Adrenal gland (tissue), 12 donors: ENCODE data around the gene CEP57. TPM values are rescaled to one million over a fixed set of nuclear protein-coding genes. Genes with fewer than 3 reads are reported as not detected.

Experiments
- DNase-seq, 7 donors: peaks; one replicate each; pipeline ENCODE4 v3.0.0-alpha.2; 2019 to 2020
- H3K27ac ChIP-seq, 5 donors: fragments of 200-600 bp; sonication (generic) in 4 of 5; 1 replicate in 3 of 5; 2 replicates in 2 of 5; pipeline versions ENCODE4 v1.5.1 to v1.8.0; 2016 to 2020; ENCODE audit warnings: mild to moderate bottlenecking in 1 of 5
- H3K27me3 ChIP-seq: fragments of 200-600 bp; 2 replicates; pipeline ENCODE4 v1.8.0; 2021
- H3K36me3 ChIP-seq, 2 donors: fragments of 200-600 bp; replicated peaks in 1 of 2; 1 replicate in 1 of 2; 2 replicates in 1 of 2; pipeline versions ENCODE4 v1.5.1 to v1.8.0; 2018 to 2022
- H3K4me1 ChIP-seq, 2 donors: fragments of 200-600 bp; replicated peaks in 1 of 2; 1 replicate in 1 of 2; 2 replicates in 1 of 2; pipeline versions ENCODE4 v1.5.1 to v1.8.0; 2018 to 2021
- H3K4me3 ChIP-seq, 4 donors: fragments of 200-600 bp; sonication (generic) in 3 of 4; one replicate each; pipeline ENCODE4 v1.5.1; 2016 to 2018
- H3K9me3 ChIP-seq, 3 donors: fragments of 200-600 bp; sonication (generic) in 1 of 3; replicated peaks in 1 of 3; 1 replicate in 2 of 3; 2 replicates in 1 of 3; pipeline versions ENCODE4 v1.5.1 to v1.8.0; 2016 to 2021
- CTCF ChIP-seq, 6 experiments: fragments of 450-650 bp in 4 of 6; fragments of 200-600 bp in 2 of 6; sonication (generic) in 1 of 6; IDR thresholded peaks; 1 replicate in 5 of 6; 2 replicates in 1 of 6; pipeline versions ENCODE4 v1.5.1 to v1.8.0; 2016 to 2021; ENCODE audit warnings: antibody characterized with exemption in 6 of 6, mild to moderate bottlenecking in 2 of 6, moderate library complexity in 1 of 6
- POLR2A ChIP-seq, 2 donors: fragments of 450-650 bp; IDR thresholded peaks; one replicate each; pipeline ENCODE4 v1.6.1; 2017; ENCODE audit warnings: antibody characterized with exemption in 2 of 2, mild to moderate bottlenecking in 2 of 2, moderate library complexity in 1 of 2
- WGBS, 4 donors: extraction: QIAGEN DNeasy Blood & Tissue Kit in 2 of 4; methylation state at CpG; one replicate each; pipeline versions ENCODE4 v1.1.5 to v1.1.7; 2013 to 2017; 5-methylcytosine and 5-hydroxymethylcytosine counted together
- intact Hi-C, 2 donors: fragments of 100-400 bp; cut with DNase I; formaldehyde crosslinking; loops; one replicate each; pipeline versions ENCODE4 v1.14.1 to v1.15.0; 2022 to 2023
- polyA plus RNA-seq, 3 donors: library from polyadenylated mRNA; stranded (reverse); fragments of 200-250 nt in 2 of 3; fragments of 350-450 nt in 1 of 3; fragmentation: Illumina TruSeq in 1 of 3; extraction: RNeasy Lipid Tissue Mini Kit (QIAGEN cat#74804) in 1 of 3; gene quantifications; one replicate each; pipeline ENCODE4 v1.2.3, GENCODE V29; 2013 to 2014
- total RNA-seq, 9 donors: library from RNA; depleted of rRNA in 4 of 9; stranded (reverse); fragments of >200 nt in 4 of 9; fragments of 120-200 nt in 1 of 9; fragmentation: NEBNext Ultra II Directional in 1 of 9; extraction: Animal tissue kit (Norgen Biotek cat#: 25700) in 1 of 9; gene quantifications; one replicate each; pipeline versions ENCODE4 v1.1.0 to v1.2.4, GENCODE V29; 2013 to 2023
- donor health status: healthy with polysubstance abuse.
- donor health status: Bipolar disorder and iron deficiency.
- donor health status: DM: yes; HTN: yes; CAD: no.
- donor health status: DM: no; HTN: no; CAD: no.
- donor health status: DM: no; HTN: no; CAD: no.
- donor health status: DM: yes; HTN: yes; CAD: no.

Gene CEP57
- total and polyA plus RNA-seq, 12 donors: 12.9 to 56.7 (median 31.6) TPM

GRCh38 chr11:95792200-95792599 is 1.9 kb downstream of the CEP57 start:
- no peaks in the 10 kb centered on the region for H3K27me3 ChIP-seq
- no peak for DNase-seq
- intact Hi-C loops: no loop called here
- H3K36me3 ChIP-seq: peaks cover 0 to 4% of the 10 kb centered on the region in 2 donors
- H3K4me3 ChIP-seq: no peak overlapping the region
- peaks cover 9 to 27% of the 10 kb centered on the region in 2 donors for H3K4me1 ChIP-seq
- 83 to 91% (median 85%) methylated on average over 8 of the region's 8 CpGs for WGBS, 4 donors
- TF ChIP-seq POLR2A (IDR thresholded peaks at IDR 0.05) (no peak), CTCF (IDR thresholded peaks at IDR 0.05) (no peak)
- no peak overlapping the region for H3K27ac ChIP-seq
- no peaks in the 10 kb centered on the region for H3K9me3 ChIP-seq

GRCh38 chr11:95792700-95793099 is 2.4 kb downstream of the CEP57 start:
- H3K4me3 ChIP-seq: no peak overlapping the region
- WGBS, 4 donors: 89 to 94% (median 93%) methylated on average over 7 of the region's 7 CpGs
- no peaks in the 10 kb centered on the region for H3K9me3 ChIP-seq
- H3K36me3 ChIP-seq: no peaks in the 10 kb centered on the region
- TF ChIP-seq POLR2A (IDR thresholded peaks at IDR 0.05): no peak
- TF ChIP-seq CTCF (IDR thresholded peaks at IDR 0.05): no peak
- intact Hi-C loops: no loop called here
- peaks cover 9 to 25% of the 10 kb centered on the region in 2 donors for H3K4me1 ChIP-seq
- H3K27me3 ChIP-seq: no peaks in the 10 kb centered on the region
- no peak overlapping the region for H3K27ac ChIP-seq
- no peak for DNase-seq

- no peak for DNase-seq
- 82 to 86% (median 84%) methylated on average over 4 of the region's 4 CpGs for WGBS, 4 donors
Measured at GRCh38 chr11:95793116-95793515, 2.8 kb downstream of the CEP57 start.

GRCh38 chr11:95794086-95794485 is 3.8 kb downstream of the CEP57 start:
- no peak for DNase-seq
- peaks cover 6 to 13% of the 10 kb centered on the region in 2 donors for H3K4me1 ChIP-seq
- 88 to 94% (median 89%) methylated on average over 5 of the region's 5 CpGs for WGBS, 4 donors

More at GRCh38 chr11:95793116-95793515, 2.8 kb downstream of the CEP57 start:
- Histone ChIP-seq H3K27ac (no peak overlapping the region), H3K27me3 (no peaks in the 10 kb centered on the region), H3K4me3 (no peak overlapping the region), H3K9me3 (no peaks in the 10 kb centered on the region), H3K36me3 (no peaks in the 10 kb centered on the region), H3K4me1 (peaks cover 9 to 21% of the 10 kb centered on the region in 2 donors)
- intact Hi-C loops: no loop called here
- TF ChIP-seq POLR2A (IDR thresholded peaks at IDR 0.05) (no peak), CTCF (IDR thresholded peaks at IDR 0.05) (no peak)

More at GRCh38 chr11:95794086-95794485, 3.8 kb downstream of the CEP57 start:
- H3K36me3 ChIP-seq: no peaks in the 10 kb centered on the region
- H3K9me3 ChIP-seq: no peaks in the 10 kb centered on the region
- no peak overlapping the region for H3K27ac ChIP-seq
- intact Hi-C loops: no loop called here
- H3K27me3 ChIP-seq: no peaks in the 10 kb centered on the region
- TF ChIP-seq CTCF (IDR thresholded peaks at IDR 0.05) (no peak), POLR2A (IDR thresholded peaks at IDR 0.05) (no peak)
- H3K4me3 ChIP-seq: no peak overlapping the region
